B cell (primary cell): ENCODE data around the gene HLCS. TPM values are rescaled to one million over a fixed set of nuclear protein-coding genes. Genes with fewer than 3 reads are reported as not detected.

Source experiments
- ATAC-seq: fragments of 200-7000 bp; cut with Tn5 transposase; one replicate; pipeline ENCODE4 v1.10.0; 2021; ENCODE audit warnings: low read depth, mild to moderate bottlenecking, moderate number of reproducible peaks, moderate library complexity
- CTCF ChIA-PET: fragments of 350-600 bp; sonication (Branson Sonifier 250); formaldehyde crosslinking; loops from one replicate; lab custom pipeline; 2021; ENCODE audit warnings: antibody characterized with exemption, inconsistent platforms; lab: Charles Lee
- POLR2A ChIA-PET: fragments of 350-600 bp; sonication (Branson Sonifier 250); formaldehyde crosslinking; loops from one replicate; lab custom pipeline; 2021; ENCODE audit warnings: antibody characterized with exemption; lab: Charles Lee
- DNase-seq: peaks from one replicate; pipeline ENCODE4 v3.0.0; 2013
- H2AFZ ChIP-seq: 2 replicates; pipeline ENCODE4 v1.6.1; 2012; ENCODE audit warnings: mild to moderate bottlenecking, low read depth, low read length; ENCODE audit not compliant: insufficient read depth, poor library complexity, severe bottlenecking
- H3K27ac ChIP-seq, 2 donors: 1 replicate in 1 of 2; 2 replicates in 1 of 2; pipeline ENCODE4 v1.5.1; 2012 to 2013; ENCODE audit warnings: low read length in 2 of 2, mild to moderate bottlenecking in 2 of 2, moderate library complexity in 1 of 2
- H3K27me3 ChIP-seq, 4 experiments: fragments of 200-600 bp in 1 of 4; sonication (generic) in 1 of 4; replicated peaks in 1 of 4; 1 replicate in 2 of 4; 2 replicates in 2 of 4; pipeline versions ENCODE4 v1.6.1 to v1.7.0; 2013 to 2016; ENCODE audit warnings: low read length in 3 of 4, mild to moderate bottlenecking in 2 of 4, mixed read lengths in 1 of 4, moderate library complexity in 1 of 4; ENCODE audit not compliant: insufficient read depth in 4 of 4, control insufficient read depth in 3 of 4; ENCODE audit errors: control extremely low read depth in 1 of 4
- H3K36me3 ChIP-seq, 2 experiments: replicated peaks in 1 of 2; 1 replicate in 1 of 2; 2 replicates in 1 of 2; pipeline versions ENCODE4 v1.6.1 to v1.7.1; 2013; ENCODE audit warnings: low read length in 1 of 2; ENCODE audit not compliant: insufficient read depth in 2 of 2, control insufficient read depth in 1 of 2; ENCODE audit errors: control extremely low read depth in 1 of 2, extremely low read depth in 1 of 2
- H3K4me1 ChIP-seq, 2 donors: fragments of 200-600 bp in 1 of 2; sonication (generic) in 1 of 2; 1 replicate in 1 of 2; 2 replicates in 1 of 2; pipeline versions ENCODE4 v1.5.1 to v1.6.1; 2013 to 2017; ENCODE audit warnings: low read length in 2 of 2; ENCODE audit not compliant: control insufficient read depth in 2 of 2, insufficient read depth in 2 of 2
- H3K4me2 ChIP-seq: replicated peaks from 2 replicates; pipeline ENCODE3; 2012; ENCODE audit warnings: mild to moderate bottlenecking, low read depth, low read length; ENCODE audit not compliant: poor library complexity, severe bottlenecking
- H3K4me3 ChIP-seq, 5 experiments: fragments of 200-600 bp in 1 of 5; sonication (generic) in 1 of 5; 1 replicate in 3 of 5; 2 replicates in 2 of 5; pipeline versions ENCODE4 v1.5.1 to v1.7.0; 2011 to 2016; ENCODE audit warnings: low read length in 4 of 5, mild to moderate bottlenecking in 4 of 5, low read depth in 2 of 5, control low read depth in 1 of 5, moderate library complexity in 1 of 5; ENCODE audit not compliant: insufficient read depth in 1 of 5; ENCODE audit errors: control extremely low read depth in 1 of 5, extremely low read depth in 1 of 5
- H3K79me2 ChIP-seq: fragments of 200-600 bp; sonication (generic); one replicate; pipeline ENCODE4 v1.6.0; 2016; ENCODE audit warnings: low read length; ENCODE audit not compliant: control insufficient read depth, insufficient read depth
- H3K9ac ChIP-seq: fragments of 200-600 bp; sonication (generic); 2 replicates; pipeline ENCODE4 v1.6.1; 2017; ENCODE audit warnings: mild to moderate bottlenecking, low read length, moderate library complexity
- H3K9me3 ChIP-seq, 3 donors: one replicate each; pipeline versions ENCODE4 v1.6.1 to v1.7.1; 2013; ENCODE audit warnings: low read length in 2 of 3; ENCODE audit not compliant: control insufficient read depth in 2 of 3, insufficient read depth in 1 of 3; ENCODE audit errors: control extremely low read depth in 1 of 3
- H4K20me1 ChIP-seq: 2 replicates; pipeline ENCODE4 v1.6.0; 2012; ENCODE audit warnings: mild to moderate bottlenecking, low read length; ENCODE audit not compliant: insufficient read depth, control insufficient read depth, poor library complexity, severe bottlenecking
- H3K27ac Mint-ChIP-seq: one replicate; pipeline ENCODE4 v1.8.0; 2021; ENCODE audit warnings: mixed read lengths
- H3K27me3 Mint-ChIP-seq: one replicate; pipeline ENCODE4 v1.8.0; 2021; ENCODE audit warnings: mixed read lengths
- H3K4me1 Mint-ChIP-seq: one replicate; pipeline ENCODE4 v1.8.0; 2021; ENCODE audit warnings: mixed read lengths
- H3K4me3 Mint-ChIP-seq: one replicate; pipeline ENCODE4 v1.8.0; 2021; ENCODE audit warnings: mixed read lengths
- H3K9me3 Mint-ChIP-seq: one replicate; pipeline ENCODE4 v1.8.0; 2022; ENCODE audit warnings: mixed read lengths; ENCODE audit not compliant: insufficient read depth
- CTCF ChIP-seq: fragments of 200-600 bp; IDR thresholded peaks from one replicate; pipeline ENCODE4 v1.8.0; 2022; ENCODE audit warnings: antibody characterized with exemption, mild to moderate bottlenecking
- EZH2 ChIP-seq: IDR thresholded peaks from 2 replicates; pipeline ENCODE4 v1.6.1; 2012; ENCODE audit warnings: borderline replicate concordance, low read depth, mild to moderate bottlenecking, moderate library complexity, low read length; ENCODE audit not compliant: insufficient read depth, poor library complexity, severe bottlenecking
- WGBS: methylation state at CpG from one replicate; pipeline ENCODE4 v1.1.5; 2013; ENCODE audit warnings: missing lambda C conversion rate; ENCODE audit not compliant: insufficient coverage; 5-methylcytosine and 5-hydroxymethylcytosine counted together
- intact Hi-C: fragments of 100-400 bp; cut with micrococcal nuclease; formaldehyde crosslinking; loops from one replicate; pipeline ENCODE4 v1.10.0; 2022
- polyA plus RNA-seq: library from polyadenylated mRNA; depleted of rRNA; stranded (reverse); fragments of >200 nt; gene quantifications from 2 replicates; pipeline ENCODE4 v1.2.3, GENCODE V29; 2012
- total RNA-seq, 2 donors: library from RNA; stranded (reverse); fragments of 120-200 nt in 1 of 2; gene quantifications; 1 replicate in 1 of 2; 2 replicates in 1 of 2; pipeline versions ENCODE4 v1.2.3 to v1.2.4, GENCODE V29; 2013 to 2022

Gene HLCS
- total and polyA plus RNA-seq, 2 donors (not counting 1 experiment from before 2014, with no cell fraction given): 4.4 to 14.7 TPM

DNA sequence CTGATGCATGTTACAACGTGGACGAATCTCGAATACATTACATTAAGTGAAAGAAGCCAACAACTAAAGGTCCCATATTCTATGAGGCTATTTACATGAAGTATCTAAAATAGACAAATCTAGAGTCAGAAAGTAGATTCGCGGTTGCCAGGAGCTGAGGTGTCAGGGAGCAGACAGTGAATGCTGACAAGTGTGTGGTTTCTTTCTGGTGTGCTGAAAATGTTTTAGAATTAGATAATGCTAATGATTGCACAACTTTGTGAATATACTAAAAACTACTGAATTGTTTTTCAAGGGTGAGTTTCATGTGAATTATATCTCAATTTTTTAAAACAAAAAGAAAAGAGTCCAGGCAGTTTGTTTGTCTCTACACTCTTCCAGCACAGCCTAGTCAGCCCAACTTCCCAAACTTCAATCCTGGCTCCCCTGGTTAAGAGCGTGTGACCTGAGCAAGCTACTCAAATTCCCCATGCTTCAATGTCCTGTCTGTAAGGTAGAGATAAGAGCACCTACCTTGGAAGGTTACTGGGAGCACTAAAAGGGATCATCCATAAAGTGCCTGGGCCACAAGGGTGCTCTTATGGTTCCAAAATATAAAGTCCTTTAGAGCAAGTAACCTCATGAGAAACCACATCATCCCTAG is 20.9 kb downstream of the HLCS start:
- intact Hi-C loops: no loop called here
- H3K4me1 ChIP-seq: no peaks in the 10 kb centered on the region
- no peak for ATAC-seq
- WGBS: no CpG with 5 or more reads among the region's 6 CpGs
- no peak overlapping the region for H3K27ac Mint-ChIP-seq
- no peak overlapping the region for H3K4me3 Mint-ChIP-seq
- H3K9me3 ChIP-seq: peaks cover 0 to 6% (median 0%) of the 10 kb centered on the region in 3 donors
- H3K4me1 Mint-ChIP-seq: no peaks in the 10 kb centered on the region
- TF ChIP-seq EZH2: no peak
- no peak for TF ChIP-seq CTCF
- no peak for DNase-seq
- peaks cover 0 to 2% of the 10 kb centered on the region in 2 experiments for H3K36me3 ChIP-seq
- H3K4me3 ChIP-seq: no peak overlapping the region
- H3K9ac ChIP-seq: no peak overlapping the region
- no peak overlapping the region for H3K4me2 ChIP-seq
- H3K79me2 ChIP-seq: no peaks in the 10 kb centered on the region
- CTCF ChIA-PET: interaction anchor here (1.2 kb wide), 1 partner anchor 44 kb away, joined by 3 read pairs; no protein-coding TSS in a partner anchor
- POLR2A ChIA-PET: no interaction called here
- H3K27me3 Mint-ChIP-seq: no peaks in the 10 kb centered on the region
- H3K27ac ChIP-seq: no peak overlapping the region
- no peak overlapping the region for H2AFZ ChIP-seq
- H3K27me3 ChIP-seq: no peaks in the 10 kb centered on the region
- H3K9me3 Mint-ChIP-seq: no peaks in the 10 kb centered on the region
- H4K20me1 ChIP-seq: no peaks in the 10 kb centered on the region

- no peak overlapping the region for H3K4me3 Mint-ChIP-seq
- CTCF ChIA-PET: no interaction called here
- no peak for TF ChIP-seq CTCF
- TF ChIP-seq EZH2: no peak
- Histone ChIP-seq H3K4me1 (no peaks in the 10 kb centered on the region), H3K4me3 (no peak overlapping the region), H3K36me3 (peaks cover 1 to 7% of the 10 kb centered on the region in 2 experiments), H4K20me1 (no peaks in the 10 kb centered on the region), H2AFZ (no peak overlapping the region), H3K9me3 (no peaks in the 10 kb centered on the region), H3K27ac (no peak overlapping the region), H3K9ac (no peak overlapping the region), H3K79me2 (no peaks in the 10 kb centered on the region), H3K27me3 (no peaks in the 10 kb centered on the region), H3K4me2 (no peak overlapping the region)
- over 99% methylated on average over 24 of the region's 24 CpGs for WGBS
- H3K9me3 Mint-ChIP-seq: no peaks in the 10 kb centered on the region
- no peaks in the 10 kb centered on the region for H3K27me3 Mint-ChIP-seq
- DNase-seq (no peak), ATAC-seq (no peak)
- H3K4me1 Mint-ChIP-seq: no peaks in the 10 kb centered on the region
- POLR2A ChIA-PET: no interaction called here
- intact Hi-C loops: no loop called here
- H3K27ac Mint-ChIP-seq: no peak overlapping the region
These were observed 29.9 kb downstream of the HLCS start for GRCh38 chr21:36936361-36937135.
